ENCODE data around the gene DHRS7C.

Gene DHRS7C

DNA sequence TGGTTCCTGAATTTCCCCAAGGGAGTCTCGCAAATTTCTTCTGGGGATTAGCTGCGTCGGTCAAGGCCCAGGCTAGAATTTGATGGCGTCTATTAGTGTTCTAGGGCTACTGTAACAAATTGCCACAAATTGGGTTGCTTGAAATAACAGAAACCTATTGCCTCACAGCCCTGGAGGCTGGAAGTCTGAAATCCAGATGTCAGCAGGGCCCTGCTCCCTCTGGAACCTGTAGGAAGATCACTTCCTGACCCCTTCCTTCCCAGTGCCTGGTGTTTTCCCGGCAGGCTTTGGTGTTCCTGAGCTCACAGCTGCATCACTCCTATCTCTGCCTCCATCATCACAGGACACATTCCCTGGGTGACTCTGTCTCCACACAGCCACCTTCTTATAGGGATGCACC is 24.4 kb downstream of the DHRS7C start:
- no peak for TF ChIP-seq CTCF (IDR thresholded peaks at IDR 0.05; ENCODE audit: low read depth, low read length)
- no peak overlapping the region for H3K4me3 ChIP-seq (ENCODE audit: low read depth, low read length)

DNA sequence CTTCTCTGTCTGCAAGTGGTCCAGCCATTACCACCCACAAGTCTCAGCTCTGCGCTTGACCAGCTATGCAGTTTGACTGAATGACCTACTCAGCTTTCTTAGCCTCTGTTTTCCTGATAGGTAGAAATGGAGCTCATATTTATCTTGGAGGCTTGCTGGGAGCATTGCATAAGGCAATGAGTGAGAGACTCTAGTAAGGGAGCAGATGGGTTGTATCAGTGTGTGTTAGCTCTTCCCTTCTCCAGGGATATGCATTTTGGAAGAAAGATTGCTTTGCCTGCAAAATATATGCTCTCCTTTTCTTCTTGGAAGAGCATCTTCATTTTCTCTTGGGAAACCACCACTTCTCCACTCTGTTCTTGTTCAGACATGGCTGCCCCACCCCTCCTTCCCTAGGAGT is 26.1 kb downstream of the DHRS7C start:
- no peak for TF ChIP-seq CTCF (IDR thresholded peaks at IDR 0.05; ENCODE audit: low read depth, low read length)
- no peak overlapping the region for H3K4me3 ChIP-seq (ENCODE audit: low read depth, low read length)

DNA sequence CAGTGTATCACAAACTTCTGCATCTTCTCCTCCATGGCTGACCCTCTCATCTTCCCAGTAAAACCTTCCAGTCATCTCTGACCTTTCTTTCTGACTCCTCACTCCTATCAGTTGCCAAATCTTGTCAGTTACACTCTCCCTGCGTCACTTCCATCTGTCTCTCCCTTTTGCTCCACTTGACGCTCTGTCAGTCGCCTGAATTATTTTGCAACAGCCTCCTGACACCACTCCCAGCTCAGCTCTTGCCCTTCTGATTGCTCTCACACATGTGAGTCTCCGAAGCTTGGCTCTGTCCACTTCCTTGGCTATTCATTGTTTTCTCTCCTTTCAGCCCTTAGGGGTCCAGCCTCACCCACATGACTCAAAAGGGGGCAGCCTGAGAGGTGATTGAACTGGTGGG is 27.7 kb downstream of the DHRS7C start:
- no peak for TF ChIP-seq CTCF (IDR thresholded peaks at IDR 0.05; ENCODE audit: low read depth, low read length)

DNA sequence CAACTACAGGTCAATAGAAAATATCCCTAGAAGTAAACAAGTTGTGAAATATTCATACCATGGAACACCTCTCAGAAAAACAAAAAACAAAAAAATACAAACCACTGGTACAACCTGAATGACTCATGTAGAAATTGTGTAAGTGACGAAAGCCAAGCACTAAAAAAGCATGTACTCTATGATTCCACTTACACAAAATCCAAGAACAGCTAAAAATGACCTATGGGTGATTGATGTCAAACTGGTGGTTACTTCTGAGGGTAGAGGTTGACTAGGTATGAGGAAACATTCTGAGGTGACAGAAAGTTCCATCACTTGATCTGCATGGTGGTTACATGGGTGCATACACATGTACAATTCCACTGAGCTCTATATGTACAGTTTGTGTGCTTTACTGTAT is 31.1 kb downstream of the DHRS7C start:
- no peak for TF ChIP-seq CTCF (IDR thresholded peaks at IDR 0.05; ENCODE audit: low read depth, low read length)

More for the DNA sequence above, 27.7 kb downstream of the DHRS7C start:
- no peak overlapping the region for H3K4me3 ChIP-seq (ENCODE audit: low read depth, low read length)

DNA sequence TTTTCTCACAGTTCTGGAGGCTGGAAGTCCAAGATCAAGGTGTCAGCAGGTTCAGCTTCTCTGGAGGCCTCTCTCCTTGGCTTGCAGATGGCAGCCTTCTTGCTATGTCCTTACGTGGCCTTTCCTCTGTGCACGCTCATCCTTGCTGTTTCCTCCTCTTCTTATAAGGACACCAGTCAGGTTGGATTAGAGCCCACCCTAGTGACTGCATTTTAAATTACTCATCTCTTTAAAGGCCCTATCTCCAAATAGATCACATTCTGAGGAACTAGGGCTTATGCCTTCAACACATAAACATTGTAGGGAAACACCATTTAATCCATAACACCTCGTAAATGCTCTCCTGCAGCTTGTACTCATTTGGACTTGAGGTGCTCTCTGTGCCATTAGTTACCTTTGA is 36.3 kb downstream of the DHRS7C start:
- no peak for TF ChIP-seq CTCF (IDR thresholded peaks at IDR 0.05; ENCODE audit: low read depth, low read length)
- no peak overlapping the region for H3K4me3 ChIP-seq (ENCODE audit: low read depth, low read length)

More for the DNA sequence above, 31.1 kb downstream of the DHRS7C start:
- H3K4me3 ChIP-seq (ENCODE audit: low read depth, low read length) = no peak overlapping the region

- no peak for TF ChIP-seq CTCF (IDR thresholded peaks at IDR 0.05; ENCODE audit: low read depth, low read length)
These were observed 40.9 kb downstream of the DHRS7C start for GRCh38 chr17:9750524-9750923.

GRCh38 chr17:9729735-9730420 is 61.5 kb downstream of the DHRS7C start:
- TF ChIP-seq CTCF (IDR thresholded peaks at IDR 0.05; ENCODE audit: low read depth, low read length) = no peak
- H3K4me3 ChIP-seq (ENCODE audit: low read depth, low read length) = no peak overlapping the region

More at GRCh38 chr17:9750524-9750923, 40.9 kb downstream of the DHRS7C start:
- no peak overlapping the region for H3K4me3 ChIP-seq (ENCODE audit: low read depth, low read length)

Data from WI38 (cell line).